MM.1S (cell line): ENCODE measurements around the gene METTL25B.

Experiments
- CTCF ChIP-seq: fragments of 300-600 bp; sonication (generic); IDR thresholded peaks from 2 replicates; pipeline ENCODE4 v1.5.1; 2016; ENCODE audit warnings: antibody characterized with exemption, low read length, mixed read lengths
- EZH2 ChIP-seq: fragments of 300-600 bp; sonication (generic); optimal IDR thresholded peaks from 2 replicates; pipeline ENCODE3; 2017; ENCODE audit warnings: low read depth, mild to moderate bottlenecking, antibody characterized with exemption, low read length, mixed read lengths

- no peak for TF ChIP-seq EZH2
- TF ChIP-seq CTCF, result no peak
These were observed 48.7 kb downstream of the METTL25B start for GRCh38 chr1:156776942-156777341.
